ENCODE measurements around the gene CARD11.

DNA sequence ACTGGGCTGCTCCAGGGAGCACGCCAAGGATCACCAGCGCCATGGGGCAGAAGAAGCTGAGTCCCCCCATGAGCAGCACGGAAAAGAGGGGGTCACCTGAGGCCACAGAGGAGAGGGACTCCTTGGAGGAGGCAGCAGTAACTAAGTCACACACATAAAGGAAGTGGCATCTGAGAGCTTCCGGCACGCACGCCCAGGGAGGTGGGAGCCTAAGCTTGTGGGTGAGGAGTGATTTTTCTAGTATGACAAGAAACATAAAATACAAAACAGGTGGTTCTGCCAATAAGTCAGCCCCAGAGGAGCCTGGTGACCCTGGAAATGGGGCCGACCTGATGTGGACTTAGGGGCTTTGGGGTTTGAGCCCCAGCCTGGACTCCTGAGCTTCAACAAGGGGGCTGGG, 60.8 kb downstream of the CARD11 start:
- TF ChIP-seq, protein P1, sequence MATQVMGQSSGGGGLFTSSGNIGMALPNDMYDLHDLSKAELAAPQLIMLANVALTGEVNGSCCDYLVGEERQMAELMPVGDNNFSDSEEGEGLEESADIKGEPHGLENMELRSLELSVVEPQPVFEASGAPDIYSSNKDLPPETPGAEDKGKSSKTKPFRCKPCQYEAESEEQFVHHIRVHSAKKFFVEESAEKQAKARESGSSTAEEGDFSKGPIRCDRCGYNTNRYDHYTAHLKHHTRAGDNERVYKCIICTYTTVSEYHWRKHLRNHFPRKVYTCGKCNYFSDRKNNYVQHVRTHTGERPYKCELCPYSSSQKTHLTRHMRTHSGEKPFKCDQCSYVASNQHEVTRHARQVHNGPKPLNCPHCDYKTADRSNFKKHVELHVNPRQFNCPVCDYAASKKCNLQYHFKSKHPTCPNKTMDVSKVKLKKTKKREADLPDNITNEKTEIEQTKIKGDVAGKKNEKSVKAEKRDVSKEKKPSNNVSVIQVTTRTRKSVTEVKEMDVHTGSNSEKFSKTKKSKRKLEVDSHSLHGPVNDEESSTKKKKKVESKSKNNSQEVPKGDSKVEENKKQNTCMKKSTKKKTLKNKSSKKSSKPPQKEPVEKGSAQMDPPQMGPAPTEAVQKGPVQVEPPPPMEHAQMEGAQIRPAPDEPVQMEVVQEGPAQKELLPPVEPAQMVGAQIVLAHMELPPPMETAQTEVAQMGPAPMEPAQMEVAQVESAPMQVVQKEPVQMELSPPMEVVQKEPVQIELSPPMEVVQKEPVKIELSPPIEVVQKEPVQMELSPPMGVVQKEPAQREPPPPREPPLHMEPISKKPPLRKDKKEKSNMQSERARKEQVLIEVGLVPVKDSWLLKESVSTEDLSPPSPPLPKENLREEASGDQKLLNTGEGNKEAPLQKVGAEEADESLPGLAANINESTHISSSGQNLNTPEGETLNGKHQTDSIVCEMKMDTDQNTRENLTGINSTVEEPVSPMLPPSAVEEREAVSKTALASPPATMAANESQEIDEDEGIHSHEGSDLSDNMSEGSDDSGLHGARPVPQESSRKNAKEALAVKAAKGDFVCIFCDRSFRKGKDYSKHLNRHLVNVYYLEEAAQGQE (IDR thresholded peaks at IDR 0.05; ENCODE audit: insufficient read depth in 1 of 2, low read depth in 2 of 2, low read length in 1 of 2), result no peak
- TF ChIP-seq, protein P2, sequence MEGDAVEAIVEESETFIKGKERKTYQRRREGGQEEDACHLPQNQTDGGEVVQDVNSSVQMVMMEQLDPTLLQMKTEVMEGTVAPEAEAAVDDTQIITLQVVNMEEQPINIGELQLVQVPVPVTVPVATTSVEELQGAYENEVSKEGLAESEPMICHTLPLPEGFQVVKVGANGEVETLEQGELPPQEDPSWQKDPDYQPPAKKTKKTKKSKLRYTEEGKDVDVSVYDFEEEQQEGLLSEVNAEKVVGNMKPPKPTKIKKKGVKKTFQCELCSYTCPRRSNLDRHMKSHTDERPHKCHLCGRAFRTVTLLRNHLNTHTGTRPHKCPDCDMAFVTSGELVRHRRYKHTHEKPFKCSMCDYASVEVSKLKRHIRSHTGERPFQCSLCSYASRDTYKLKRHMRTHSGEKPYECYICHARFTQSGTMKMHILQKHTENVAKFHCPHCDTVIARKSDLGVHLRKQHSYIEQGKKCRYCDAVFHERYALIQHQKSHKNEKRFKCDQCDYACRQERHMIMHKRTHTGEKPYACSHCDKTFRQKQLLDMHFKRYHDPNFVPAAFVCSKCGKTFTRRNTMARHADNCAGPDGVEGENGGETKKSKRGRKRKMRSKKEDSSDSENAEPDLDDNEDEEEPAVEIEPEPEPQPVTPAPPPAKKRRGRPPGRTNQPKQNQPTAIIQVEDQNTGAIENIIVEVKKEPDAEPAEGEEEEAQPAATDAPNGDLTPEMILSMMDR (IDR thresholded peaks at IDR 0.05), result no peak
- no peak for TF ChIP-seq SIN3A (IDR thresholded peaks at IDR 0.05; ENCODE audit: borderline replicate concordance, insufficient read depth, low read depth, low read length)
